IPS-20b (cell line): ENCODE results near the gene CHMP1A.

Experiments
- H3K27ac ChIP-seq: one replicate; pipeline ENCODE4 v1.5.1; 2013; ENCODE audit warnings: low read length
- H3K27me3 ChIP-seq: 2 replicates; pipeline ENCODE4 v1.6.1; 2013; ENCODE audit warnings: mild to moderate bottlenecking, low read length, inconsistent platforms; ENCODE audit not compliant: insufficient read depth
- H3K36me3 ChIP-seq: 2 replicates; pipeline ENCODE4 v1.6.1; 2013; ENCODE audit warnings: low read depth, mild to moderate bottlenecking, inconsistent platforms, low read length, moderate library complexity; ENCODE audit not compliant: insufficient read depth
- H3K4me1 ChIP-seq: 2 replicates; pipeline ENCODE4 v1.6.1; 2013; ENCODE audit warnings: mild to moderate bottlenecking, control low read depth, inconsistent platforms, low read length, moderate library complexity; ENCODE audit not compliant: insufficient read depth
- H3K4me3 ChIP-seq: 2 replicates; pipeline ENCODE4 v1.5.1; 2013; ENCODE audit warnings: mild to moderate bottlenecking, low read length, inconsistent platforms
- H3K9ac ChIP-seq: 2 replicates; pipeline ENCODE4 v1.6.1; 2013; ENCODE audit warnings: low read depth, mild to moderate bottlenecking, inconsistent platforms, low read length, moderate library complexity
- H3K9me3 ChIP-seq: 2 replicates; pipeline ENCODE4 v1.6.1; 2013; ENCODE audit warnings: mild to moderate bottlenecking, low read depth, low read length, inconsistent platforms; ENCODE audit not compliant: insufficient read depth

The CHMP1A gene

GRCh38 chr16:89596957-89597649, 60.4 kb downstream of the CHMP1A start:
- Histone ChIP-seq H3K27ac (no peak overlapping the region), H3K4me3 (no peak overlapping the region), H3K9ac (no peak overlapping the region), H3K36me3 (no peaks in the 10 kb centered on the region), H3K9me3 (no peaks in the 10 kb centered on the region), H3K4me1 (no peaks in the 10 kb centered on the region), H3K27me3 (no peaks in the 10 kb centered on the region)

GRCh38 chr16:89596061-89596689, 61.3 kb downstream of the CHMP1A start:
- no peak overlapping the region for H3K9ac ChIP-seq

GRCh38 chr16:89595330-89596060, 62.0 kb downstream of the CHMP1A start:
- no peaks in the 10 kb centered on the region for H3K36me3 ChIP-seq
- H3K9me3 ChIP-seq = no peaks in the 10 kb centered on the region
- H3K4me3 ChIP-seq = no peak overlapping the region
- H3K27ac ChIP-seq = no peak overlapping the region
- no peaks in the 10 kb centered on the region for H3K4me1 ChIP-seq
- no peak overlapping the region for H3K9ac ChIP-seq
- no peaks in the 10 kb centered on the region for H3K27me3 ChIP-seq

More at GRCh38 chr16:89596061-89596689, 61.3 kb downstream of the CHMP1A start:
- H3K27me3 ChIP-seq = no peaks in the 10 kb centered on the region
- no peaks in the 10 kb centered on the region for H3K36me3 ChIP-seq
- no peak overlapping the region for H3K27ac ChIP-seq
- no peaks in the 10 kb centered on the region for H3K4me1 ChIP-seq
- no peak overlapping the region for H3K4me3 ChIP-seq
- no peaks in the 10 kb centered on the region for H3K9me3 ChIP-seq
